ENCODE results near the gene APLP2.
A peak's percentile ranks its signal among the peaks of the same experiment; 100 is the strongest.
"Not testable (repeated sequence)": the region's sequence is repeated elsewhere in the genome, so short reads cannot be mapped to it uniquely, and the experiment has no call there.

Gene APLP2

GRCh38 chr11:130069659-130070108 lies at the start of gene APLP2:
Gene APLP2 (plus strand): TSS chr11:130069894. CDS start chr11:130069978, 84 bp downstream.
- DNase-seq (ENCODE audit: low read depth in 2 of 2): peak; percentile 98 to 99
- peak within 1 kb of the TSS; percentile 65 to 81 for H3K4me3 ChIP-seq (replicated peaks in 1 of 2; ENCODE audit: low read depth in 2 of 2, low read length in 2 of 2)
- TF ChIP-seq, protein P1, sequence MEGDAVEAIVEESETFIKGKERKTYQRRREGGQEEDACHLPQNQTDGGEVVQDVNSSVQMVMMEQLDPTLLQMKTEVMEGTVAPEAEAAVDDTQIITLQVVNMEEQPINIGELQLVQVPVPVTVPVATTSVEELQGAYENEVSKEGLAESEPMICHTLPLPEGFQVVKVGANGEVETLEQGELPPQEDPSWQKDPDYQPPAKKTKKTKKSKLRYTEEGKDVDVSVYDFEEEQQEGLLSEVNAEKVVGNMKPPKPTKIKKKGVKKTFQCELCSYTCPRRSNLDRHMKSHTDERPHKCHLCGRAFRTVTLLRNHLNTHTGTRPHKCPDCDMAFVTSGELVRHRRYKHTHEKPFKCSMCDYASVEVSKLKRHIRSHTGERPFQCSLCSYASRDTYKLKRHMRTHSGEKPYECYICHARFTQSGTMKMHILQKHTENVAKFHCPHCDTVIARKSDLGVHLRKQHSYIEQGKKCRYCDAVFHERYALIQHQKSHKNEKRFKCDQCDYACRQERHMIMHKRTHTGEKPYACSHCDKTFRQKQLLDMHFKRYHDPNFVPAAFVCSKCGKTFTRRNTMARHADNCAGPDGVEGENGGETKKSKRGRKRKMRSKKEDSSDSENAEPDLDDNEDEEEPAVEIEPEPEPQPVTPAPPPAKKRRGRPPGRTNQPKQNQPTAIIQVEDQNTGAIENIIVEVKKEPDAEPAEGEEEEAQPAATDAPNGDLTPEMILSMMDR (IDR thresholded peaks at IDR 0.05; ENCODE audit: low read depth, low read length): no peak

DNA sequence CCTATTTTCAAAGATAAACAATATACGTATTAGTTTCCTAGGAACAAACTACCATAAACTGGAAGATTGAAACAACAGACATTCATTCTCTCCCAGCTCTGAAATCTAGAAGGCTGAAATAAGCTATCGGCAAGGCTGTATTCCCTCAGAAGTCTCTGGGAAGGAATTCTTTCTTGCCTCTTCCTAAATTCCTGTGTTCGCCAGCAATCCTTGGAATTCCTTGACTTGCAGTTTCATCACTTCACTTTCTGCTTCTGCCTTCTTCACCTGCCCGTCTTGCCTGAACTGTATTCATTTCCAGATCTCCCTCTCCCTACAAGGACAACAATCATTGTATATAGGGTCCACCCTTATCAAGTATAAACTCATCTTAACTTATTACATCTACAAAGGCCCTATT lies 49.4 kb upstream of the APLP2 start:
- TF ChIP-seq, protein P1 (IDR thresholded peaks at IDR 0.05; ENCODE audit: low read depth, low read length): no peak
- H3K4me3 ChIP-seq (replicated peaks in 1 of 2; ENCODE audit: low read depth in 2 of 2, low read length in 2 of 2): no peak overlapping the region

DNA sequence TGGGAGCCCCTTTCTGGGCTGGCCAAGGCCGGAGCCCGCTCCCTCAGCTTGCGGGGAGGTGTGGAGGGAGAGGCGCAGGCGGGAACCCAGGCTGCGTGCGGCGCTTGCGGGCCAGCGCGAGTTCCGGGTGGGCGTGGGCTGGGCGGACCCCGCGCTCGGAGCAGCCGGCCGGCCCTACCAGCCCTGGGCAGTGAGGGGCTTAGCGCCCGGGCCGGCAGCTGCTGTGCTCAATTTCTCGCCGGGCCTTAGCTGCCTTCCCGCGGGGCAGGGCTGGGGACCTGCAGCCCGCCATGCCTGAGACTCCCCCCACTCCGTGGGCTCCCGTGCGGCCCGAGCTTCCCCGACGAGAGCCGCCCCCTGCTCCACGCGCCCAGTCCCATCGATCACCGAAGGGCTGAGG lies 48.1 kb upstream of the APLP2 start:
- DNase-seq (ENCODE audit: low read depth in 2 of 2); H3K4me3 ChIP-seq (replicated peaks in 1 of 2; ENCODE audit: low read depth in 2 of 2, low read length in 2 of 2): not testable (repeated sequence)

More for the DNA sequence above, 49.4 kb upstream of the APLP2 start:
- peak in 1 of 2 donors; percentile 32 for DNase-seq (ENCODE audit: low read depth in 2 of 2)

GRCh38 chr11:130022799-130023198 lies 46.9 kb upstream of the APLP2 start:
- no peak for DNase-seq (ENCODE audit: low read depth in 2 of 2)
- TF ChIP-seq, protein P1 (IDR thresholded peaks at IDR 0.05; ENCODE audit: low read depth, low read length): no peak
- H3K4me3 ChIP-seq (replicated peaks in 1 of 2; ENCODE audit: low read depth in 2 of 2, low read length in 2 of 2): no peak overlapping the region

DNA sequence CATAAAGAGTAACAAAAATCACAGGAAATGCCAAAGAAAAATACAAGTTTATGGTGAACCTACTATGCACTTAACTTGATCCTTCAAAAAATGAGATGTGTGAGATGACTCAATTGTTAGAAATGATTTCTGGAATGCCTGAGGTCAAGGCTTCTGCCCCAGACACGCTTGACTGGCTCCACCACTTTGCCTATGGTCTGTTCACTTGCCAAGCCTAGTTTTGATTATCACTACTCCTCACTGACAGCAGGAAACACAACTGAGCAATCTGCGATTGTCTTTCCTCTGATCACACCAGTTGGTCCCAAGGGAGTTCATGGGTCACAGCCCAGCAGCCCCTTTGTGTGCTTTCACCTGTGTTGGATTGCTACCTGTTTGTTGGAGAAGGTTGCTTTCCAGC lies 46.5 kb upstream of the APLP2 start:
- H3K4me3 ChIP-seq (replicated peaks in 1 of 2; ENCODE audit: low read depth in 2 of 2, low read length in 2 of 2): no peak overlapping the region
- DNase-seq (ENCODE audit: low read depth in 2 of 2): peak; percentile 62 to 72
- TF ChIP-seq, protein P1 (IDR thresholded peaks at IDR 0.05; ENCODE audit: low read depth, low read length): no peak

GRCh38 chr11:130024361-130024760 lies 45.3 kb upstream of the APLP2 start:
- TF ChIP-seq, protein P1 (IDR thresholded peaks at IDR 0.05; ENCODE audit: low read depth, low read length): no peak
- no peak overlapping the region for H3K4me3 ChIP-seq (replicated peaks in 1 of 2; ENCODE audit: low read depth in 2 of 2, low read length in 2 of 2)
- DNase-seq (ENCODE audit: low read depth in 2 of 2): no peak

- TF ChIP-seq, protein P1 (IDR thresholded peaks at IDR 0.05; ENCODE audit: low read depth, low read length): no peak
- no peak for DNase-seq (ENCODE audit: low read depth in 2 of 2)
- H3K4me3 ChIP-seq (replicated peaks in 1 of 2; ENCODE audit: low read depth in 2 of 2, low read length in 2 of 2): no peak overlapping the region
These were observed 44.3 kb upstream of the APLP2 start for GRCh38 chr11:130025371-130025770.

Data from cardiac fibroblast (primary cell).